COR-L47 (cell line): Measurements from ENCODE around the gene NSD1.
"Not testable (repeated sequence)": the region's sequence is repeated elsewhere in the genome, so short reads cannot be mapped to it uniquely, and the experiment has no call there.

Source experiments
- DNase-seq: peaks from one replicate; lab custom pipeline; 2025; lab: John Stamatoyannopoulos, UW

The NSD1 gene

DNA sequence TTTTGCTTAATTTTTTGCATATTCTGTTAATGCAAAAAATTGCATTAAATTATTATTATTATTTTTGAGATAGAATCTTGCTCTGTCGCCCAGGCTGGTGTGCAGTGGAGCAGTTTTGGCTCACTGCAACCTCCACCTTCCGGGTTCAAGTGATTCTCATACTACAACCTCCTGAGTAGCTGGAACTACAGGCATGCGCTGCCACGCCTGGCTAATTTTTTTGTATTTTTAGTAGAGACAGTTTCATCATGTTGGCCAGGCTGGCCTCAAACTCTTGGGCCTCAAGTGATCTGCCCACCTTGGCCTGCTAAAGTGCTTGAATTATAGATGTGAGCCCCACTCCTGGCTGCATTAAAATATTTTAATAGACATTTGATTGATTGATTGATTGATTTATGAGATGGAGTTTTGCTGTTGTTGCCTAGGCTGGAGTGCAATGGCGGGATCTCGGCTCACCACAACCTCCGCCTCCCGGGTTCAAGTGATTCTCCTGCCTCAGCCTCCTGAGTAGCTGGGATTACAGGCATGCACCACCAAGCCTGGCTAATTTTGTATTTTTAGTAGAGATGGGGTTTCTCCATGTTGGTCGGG lies 44.4 kb downstream of the NSD1 start:
- DNase-seq: not testable (repeated sequence)

DNA sequence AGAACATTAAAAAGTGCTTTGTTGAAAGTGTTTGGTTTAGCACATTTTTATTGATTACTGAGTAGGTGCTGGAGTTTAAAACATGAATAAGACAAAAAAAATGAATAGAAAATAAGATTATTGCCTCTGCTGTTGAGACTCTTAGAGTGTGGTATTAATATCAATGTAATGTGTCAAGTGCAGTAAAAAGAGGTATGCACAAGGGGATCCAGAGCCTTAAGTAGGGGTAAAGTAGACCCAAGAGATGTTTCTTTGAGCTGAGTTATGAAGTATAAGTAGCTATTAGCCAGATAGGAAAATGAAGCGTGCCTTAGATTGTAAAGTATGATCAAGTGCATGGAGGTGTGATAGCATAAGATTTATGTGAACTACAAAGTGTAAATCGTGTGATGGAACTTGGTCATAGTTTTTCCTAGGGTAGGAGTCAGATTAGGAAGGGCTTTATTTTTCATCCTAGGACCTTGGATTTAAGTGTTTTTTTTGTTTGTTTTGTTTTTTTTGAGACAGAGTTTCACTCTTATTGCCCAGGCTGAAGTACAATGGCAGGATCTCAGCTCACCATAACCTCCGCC lies 45.2 kb downstream of the NSD1 start:
- no peak for DNase-seq

DNA sequence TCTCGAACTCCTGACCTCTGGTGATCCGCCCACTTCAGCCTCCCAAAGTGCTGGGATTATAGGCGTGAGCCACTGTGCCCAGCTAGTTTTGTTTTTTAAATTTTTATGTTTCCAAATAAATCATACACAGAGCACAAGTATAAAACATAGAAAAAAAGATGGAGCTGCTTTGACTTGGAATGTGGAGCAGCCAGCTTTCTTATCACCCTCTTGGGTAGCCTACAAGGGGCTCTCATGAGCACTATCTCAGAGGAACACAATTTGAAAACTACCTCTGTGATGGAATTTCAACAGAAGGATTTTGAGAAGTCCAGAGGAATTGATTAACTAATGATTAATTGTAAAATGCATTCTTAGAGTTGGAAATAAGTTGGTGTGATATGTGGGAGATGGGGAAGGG lies 45.9 kb downstream of the NSD1 start:
- no peak for DNase-seq

DNA sequence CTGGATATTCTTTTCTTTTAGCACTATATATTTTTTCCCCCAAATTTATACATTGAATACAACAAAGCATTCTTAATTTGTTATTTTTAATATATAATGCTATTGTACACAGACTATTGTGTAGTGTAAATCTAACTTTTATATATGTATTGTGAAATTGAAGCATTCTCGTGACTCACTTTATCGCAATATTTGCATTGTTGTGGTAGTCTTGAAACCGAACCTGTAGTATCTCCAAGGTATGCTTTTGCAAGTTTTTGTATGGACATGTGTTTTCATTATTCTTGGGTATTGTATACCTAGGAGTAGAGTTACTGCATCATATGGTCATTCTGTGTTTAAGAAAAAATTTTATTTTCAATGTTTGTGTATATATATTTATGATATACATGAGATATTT lies 49.6 kb downstream of the NSD1 start:
- no peak for DNase-seq

DNA sequence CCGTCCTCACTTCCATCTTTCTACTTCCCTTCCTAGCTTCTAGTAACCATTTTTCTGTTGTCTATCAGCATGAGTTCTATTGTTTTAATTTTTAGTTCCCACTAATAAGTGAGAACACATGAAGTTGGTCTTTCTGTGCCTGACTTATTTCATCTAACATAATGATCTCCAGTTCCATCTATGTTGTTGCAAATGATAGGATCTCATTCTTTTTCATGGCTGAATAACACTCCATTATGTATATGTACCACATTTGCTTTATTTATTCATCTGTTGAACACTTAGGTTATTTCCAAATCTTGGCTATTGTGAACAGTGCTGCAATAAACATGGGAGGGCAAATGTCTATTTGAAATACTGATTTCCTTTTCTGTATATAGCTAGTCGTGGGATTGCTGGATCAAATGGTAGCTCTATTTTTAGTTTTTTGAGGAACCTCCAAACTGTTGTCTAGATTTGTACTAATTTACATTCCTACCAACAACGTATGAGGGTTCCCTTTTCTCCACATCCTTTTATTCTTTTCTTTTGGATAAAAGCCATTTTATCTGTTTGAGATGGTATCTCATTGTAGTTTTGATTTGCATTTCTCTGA lies 50.3 kb downstream of the NSD1 start:
- DNase-seq: no peak

DNA sequence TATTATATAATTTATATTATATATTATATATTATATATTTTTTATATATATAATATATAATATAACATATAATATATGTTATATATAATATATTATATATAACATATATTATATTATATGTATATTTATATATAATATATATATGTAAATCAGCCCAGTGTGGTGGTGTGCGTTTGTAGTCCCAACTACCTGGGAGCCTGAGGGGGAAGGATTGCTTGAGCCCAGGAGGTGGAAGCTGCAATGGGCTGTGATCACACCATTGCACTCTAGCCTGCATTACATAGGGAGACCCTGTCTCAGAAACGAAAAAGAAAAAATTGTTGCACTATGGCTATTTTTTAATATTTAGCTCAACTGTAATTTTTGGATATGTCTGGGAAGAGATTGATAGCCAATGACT lies 52.4 kb downstream of the NSD1 start:
- DNase-seq: no peak

DNA sequence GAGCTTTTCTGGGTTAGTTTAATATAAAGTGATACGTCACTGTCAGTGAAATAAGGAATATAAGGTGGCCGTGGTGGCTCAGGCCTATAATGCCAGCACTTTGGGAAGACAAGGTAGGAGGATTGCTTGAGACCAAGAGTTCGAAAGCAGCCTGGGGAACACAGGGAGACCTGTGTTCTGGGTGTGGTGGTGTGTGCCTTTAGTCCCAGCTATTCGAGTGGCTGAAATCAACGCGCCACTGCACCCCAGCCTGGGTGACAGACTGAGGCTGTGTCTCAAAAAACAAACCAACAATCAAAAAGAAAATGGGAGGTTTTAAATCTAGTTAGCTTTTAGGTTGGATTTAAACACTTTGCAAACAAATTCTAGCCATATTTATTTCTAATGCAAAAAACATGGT lies 53.1 kb downstream of the NSD1 start:
- no peak for DNase-seq

DNA sequence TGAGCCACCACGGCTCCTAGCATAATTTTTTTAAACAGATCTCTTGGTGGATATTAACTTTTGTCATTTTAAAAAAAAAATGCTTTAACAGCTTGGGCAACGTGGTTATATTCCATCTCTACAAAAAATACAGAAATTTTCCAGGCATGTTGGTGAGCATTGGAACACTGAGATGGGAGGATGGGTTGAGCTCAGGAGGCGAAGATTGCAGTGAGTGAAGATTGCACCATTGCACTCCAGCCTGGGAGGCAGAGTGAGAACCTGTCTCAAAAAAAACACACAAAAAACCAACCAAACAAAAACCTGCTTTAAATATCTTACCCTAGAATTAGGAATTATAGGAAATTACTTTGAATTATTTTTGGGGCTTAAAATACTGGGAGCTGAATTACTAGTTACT lies 55.2 kb downstream of the NSD1 start:
- DNase-seq: no peak

DNA sequence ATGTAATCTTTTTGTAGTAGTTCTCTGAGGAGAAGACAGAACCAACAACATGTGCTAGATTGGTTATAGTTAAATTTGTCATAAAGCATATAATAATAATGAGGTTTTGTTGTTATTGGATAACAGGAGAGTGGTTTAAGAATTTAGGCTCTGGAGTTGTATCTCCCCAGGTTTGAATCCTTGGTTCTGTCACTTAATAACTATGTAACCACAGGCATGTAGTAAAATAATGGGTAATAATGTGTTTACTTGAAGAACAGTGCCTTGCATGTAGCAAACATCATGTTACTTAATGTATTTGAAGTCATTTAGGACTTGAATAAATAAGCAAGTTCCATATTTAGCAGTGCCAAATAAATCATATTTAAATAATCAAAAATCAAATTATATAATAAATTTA lies 55.8 kb downstream of the NSD1 start:
- DNase-seq: no peak

DNA sequence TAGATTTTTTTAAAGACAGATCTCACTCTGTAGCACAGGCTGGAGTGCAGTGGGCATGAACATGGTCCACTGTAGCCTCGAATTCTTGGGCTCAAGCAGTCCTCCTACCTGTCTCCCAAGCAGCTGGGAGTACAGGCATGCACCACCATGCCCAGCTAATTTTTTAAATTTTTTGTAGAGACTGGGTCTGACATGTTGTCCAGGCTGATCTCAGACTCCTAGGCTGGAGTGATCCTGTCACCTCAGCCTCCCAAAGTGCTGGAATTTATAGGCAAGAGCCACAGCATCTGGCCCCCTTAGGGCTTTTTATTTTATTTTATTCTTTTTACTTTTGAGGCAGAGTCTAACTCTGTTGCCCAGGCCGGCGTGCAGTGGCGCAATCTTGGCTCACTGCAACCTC lies 56.4 kb downstream of the NSD1 start:
- no peak for DNase-seq

DNA sequence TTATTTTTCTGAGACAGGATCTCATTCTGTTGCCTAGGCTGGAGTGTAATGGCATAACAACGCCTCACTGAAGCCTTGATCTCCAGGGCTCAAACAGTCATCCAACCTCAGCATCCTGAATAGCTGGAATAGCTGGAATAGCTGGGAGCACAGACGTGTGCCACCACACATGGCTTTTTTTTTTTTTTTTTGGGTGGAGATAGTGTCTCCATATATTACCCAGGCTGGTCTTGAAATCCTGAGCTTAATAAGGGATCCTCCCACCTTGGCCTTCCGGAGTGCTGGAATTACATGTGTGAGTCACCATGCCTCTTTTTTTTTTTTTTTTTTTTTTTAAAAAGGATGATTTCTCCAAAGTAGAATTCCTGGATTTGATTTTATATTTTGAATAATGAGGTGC lies 60.7 kb downstream of the NSD1 start:
- no peak for DNase-seq

DNA sequence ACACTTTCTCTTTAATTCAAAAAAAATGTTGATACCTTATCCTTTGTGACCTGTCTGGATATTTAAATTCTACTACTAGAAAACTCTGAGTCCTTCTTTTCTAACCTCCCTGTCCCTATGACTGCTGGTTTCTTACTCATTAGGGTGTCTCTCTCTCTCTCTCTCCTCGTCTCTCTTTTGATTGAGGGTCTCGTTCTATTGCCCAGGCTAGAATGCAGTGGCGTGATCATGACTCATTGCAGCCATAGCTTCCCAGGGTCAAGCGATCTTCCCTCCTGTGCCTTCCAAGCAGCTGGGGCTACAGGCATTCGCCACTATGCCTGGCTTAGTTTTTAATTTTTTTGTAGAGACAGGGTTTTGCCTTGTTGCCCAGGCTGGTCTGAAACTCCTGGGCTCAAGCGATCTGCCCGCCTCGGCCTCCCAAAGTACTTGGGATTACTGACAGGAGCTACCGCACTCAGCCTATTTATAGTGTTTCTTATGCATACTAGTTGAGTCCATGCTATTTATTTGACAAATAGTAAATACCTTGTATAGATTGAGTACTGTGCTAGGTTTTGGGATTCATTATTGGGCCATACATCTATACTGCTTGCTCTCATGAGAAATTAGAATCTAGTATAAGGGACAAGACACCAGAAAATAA lies 61.9 kb downstream of the NSD1 start:
- no peak for DNase-seq

DNA sequence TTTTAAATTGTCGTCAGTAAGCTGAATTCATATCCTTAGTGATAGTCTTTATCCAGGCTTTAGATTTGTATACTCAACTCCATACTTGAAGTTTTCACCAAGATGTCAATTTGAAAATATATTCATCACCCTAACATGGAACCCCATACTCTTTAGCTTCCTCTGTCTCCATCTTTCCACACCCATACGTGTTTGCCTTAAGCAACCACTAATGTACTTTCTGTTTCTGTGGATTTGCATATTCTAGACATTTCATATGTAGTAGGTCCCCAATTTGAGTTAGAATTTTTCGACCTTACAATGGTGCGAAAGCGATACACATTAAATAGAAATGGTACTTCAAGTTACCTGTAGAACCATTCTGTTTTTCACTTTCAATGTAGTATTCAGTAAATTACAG lies 65.2 kb downstream of the NSD1 start:
- DNase-seq: no peak

DNA sequence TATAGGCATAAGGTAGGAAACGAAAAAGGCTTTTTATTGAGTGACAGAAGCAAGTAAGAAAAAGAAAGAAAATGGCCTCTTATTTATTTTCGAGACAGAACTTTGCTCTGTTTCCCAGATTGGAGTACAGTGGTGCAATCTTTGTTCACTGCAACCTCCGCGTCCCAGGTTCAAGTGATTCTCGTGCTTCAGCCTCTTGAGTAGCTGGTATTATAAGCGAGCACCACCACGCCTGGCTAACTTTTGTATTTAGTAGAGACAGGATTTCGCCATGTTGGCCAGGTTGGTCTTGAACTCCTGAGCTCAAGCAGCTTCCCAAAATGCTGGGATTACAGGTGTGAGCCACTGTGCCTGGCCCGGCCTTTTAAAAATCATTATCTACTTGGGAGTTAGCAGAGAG lies 70.7 kb downstream of the NSD1 start:
- no peak for DNase-seq

DNA sequence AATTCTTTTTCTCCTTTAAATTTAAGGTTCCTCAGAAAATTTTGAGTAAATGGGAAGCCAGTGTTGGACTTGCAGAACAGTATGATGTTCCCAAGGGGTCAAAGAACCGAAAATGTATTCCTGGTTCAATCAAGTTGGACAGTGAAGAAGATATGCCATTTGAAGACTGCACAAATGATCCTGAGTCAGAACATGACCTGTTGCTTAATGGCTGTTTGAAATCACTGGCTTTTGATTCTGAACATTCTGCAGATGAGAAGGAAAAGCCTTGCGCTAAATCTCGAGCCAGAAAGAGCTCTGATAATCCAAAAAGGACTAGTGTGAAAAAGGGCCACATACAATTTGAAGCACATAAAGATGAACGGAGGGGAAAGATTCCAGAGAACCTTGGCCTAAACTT lies 76.0 kb downstream of the NSD1 start:
- no peak for DNase-seq

DNA sequence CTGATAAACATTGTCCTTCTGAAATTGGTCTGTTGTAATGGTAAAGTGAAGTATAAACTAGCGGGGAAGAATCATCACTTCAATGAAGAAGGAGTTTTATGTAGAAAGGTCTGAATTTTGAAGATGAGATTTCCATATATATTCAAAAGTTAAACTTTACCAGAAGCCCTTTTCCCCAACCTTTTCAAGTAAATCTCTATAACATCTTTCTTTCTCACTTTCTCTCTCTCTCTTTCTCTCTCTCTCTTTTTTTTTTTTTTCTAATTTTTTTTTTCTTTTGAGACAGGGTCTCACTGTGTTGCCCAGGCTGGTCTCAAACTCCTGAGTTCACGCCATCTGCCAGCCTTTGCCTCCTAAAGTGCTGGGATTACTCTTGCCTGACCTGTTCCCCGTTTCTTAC lies 78.7 kb downstream of the NSD1 start:
- DNase-seq: no peak

DNA sequence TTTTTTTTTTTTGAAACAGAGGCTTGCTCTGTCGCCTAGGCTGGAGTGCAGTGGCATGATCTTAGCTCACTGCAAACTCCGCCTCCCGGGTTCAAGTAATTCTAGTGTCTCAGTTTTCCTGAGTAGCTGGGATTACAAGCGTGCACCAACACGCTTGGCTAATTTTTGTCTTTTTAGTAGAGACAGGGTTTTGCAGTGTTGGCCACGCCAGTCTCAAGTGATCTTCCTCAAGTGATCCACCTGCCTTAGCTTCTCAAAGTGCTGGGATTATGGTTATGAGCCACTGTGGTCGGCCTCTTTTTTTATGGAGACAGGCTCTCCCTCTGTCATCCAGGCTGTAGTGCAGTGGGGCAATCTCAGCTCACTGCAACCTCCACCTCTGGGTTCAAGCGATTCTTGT lies 87.0 kb downstream of the NSD1 start:
- DNase-seq: no peak

DNA sequence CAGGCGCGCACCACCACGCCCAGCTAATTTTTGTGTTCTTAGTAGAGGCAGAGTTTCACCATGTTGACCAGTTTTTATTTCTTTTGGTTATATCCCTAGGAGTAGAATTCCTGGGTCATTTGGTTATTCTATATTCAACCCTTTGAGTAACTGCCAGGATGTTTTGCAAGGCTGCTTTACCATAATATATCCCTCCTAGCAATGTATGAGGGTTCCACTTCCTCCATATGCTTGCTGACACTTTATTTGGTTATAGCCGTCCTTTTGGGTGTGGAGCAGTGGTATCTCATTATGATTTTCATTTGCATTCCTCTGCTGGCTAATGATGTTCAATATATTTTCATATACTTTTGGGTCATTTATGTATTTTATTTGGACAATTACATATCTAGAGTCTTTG lies 88.7 kb downstream of the NSD1 start:
- DNase-seq: no peak

DNA sequence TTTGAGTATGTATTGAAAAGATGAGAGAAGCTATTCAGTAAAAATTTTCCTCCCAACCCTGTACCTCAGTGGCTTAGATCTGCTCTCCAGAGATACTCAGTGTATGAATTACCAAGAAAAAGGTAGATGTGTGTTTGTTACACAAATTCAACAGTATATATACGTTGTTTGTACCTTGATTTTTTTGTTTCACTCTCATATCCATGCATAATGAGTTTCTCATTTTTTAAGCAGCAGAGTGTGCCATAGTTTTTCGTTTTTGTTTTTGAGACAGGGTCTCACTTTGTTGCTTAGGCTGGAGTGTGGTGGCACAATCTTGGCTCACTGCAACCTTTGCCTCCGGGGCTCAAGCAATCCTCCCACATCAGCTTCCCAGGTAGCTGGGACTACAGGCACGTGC lies 92.2 kb downstream of the NSD1 start:
- DNase-seq: no peak

DNA sequence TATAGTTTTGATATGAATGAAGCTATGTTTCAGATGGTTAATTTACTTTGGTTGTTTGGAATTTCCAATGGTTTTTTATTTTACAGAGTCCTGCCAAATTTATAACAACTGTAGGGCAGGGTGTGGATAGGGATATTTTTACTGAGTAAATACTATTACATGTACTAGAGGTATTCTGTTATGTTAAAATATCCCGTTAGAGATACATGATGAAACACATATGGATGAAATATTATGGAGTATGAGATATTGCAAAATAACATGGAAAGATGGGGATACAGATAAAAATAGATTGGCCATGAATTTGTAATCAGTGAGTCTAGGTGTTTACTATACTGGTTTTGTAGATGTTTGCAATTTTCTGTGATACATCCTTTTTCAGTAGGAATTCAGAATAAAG lies 93.3 kb downstream of the NSD1 start:
- no peak for DNase-seq

DNA sequence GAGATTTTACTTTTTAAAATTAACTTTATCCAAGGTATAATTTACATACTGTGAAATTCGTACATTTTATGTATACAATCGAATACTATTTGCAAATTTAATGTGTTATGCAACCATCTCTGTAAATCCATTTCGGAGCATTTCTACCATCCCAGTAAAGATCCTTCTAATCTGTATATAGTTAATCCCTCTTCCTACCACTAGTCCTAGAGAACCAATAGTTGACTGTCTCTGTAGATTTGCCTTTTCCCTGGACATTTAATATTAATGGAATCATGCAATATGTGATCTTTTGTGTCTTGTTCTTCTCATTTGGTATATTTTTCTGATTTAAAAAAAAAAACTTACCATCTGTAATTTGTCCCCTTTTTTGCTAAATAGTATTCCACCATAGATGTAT lies 95.2 kb downstream of the NSD1 start:
- no peak for DNase-seq

DNA sequence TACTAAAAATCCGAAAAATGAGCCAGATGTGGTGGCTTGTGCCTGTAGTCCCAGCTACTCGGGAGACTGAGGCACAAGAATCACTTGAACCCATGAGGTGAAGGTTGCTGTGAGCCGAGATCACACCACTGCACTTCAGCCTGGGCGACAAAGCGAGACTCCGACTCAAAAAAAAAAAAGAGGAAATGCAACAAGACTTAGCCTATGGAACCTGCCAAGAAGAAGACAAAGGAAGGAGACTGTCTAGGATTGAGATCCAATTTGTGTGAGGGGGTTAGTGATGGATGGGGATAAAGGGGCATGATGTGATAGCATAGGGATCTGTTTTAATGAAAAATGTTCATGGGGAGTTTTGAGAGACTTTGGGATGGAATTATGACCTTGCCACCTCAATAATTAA lies 97.1 kb downstream of the NSD1 start:
- no peak for DNase-seq

DNA sequence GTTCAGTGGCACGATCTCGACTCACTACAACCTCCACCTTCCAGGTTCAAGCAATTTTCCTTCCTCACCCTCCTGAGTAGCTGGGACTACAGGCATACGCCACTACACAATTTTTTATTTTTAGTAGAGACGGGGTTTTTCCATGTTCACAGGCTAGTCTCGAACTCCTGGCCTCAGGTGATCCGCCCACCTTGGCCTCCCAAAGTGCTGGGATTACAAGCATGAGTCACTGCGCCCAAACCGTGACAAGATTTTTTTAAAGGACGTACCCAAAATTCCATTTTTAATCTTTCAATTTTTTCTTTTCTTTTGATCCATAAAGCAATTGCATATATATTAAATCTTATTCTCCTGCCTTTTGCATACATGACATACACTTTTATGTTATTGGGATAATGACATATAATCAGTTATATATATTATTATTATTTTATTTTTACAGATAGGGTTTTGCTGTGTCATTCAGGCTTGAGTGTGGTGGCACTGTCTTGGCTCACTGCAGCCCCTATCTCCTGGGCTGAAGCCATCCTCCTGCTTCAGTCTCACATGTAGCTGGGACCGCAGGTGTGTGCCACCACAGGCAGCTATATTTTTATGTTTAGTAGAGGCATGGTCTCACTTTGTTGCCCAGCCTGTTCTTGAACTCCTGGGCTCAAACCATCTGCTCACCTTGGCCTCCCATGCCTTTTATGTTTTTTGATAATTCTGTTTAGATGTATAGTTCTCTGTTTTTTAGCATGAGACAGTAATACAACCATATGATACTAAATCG lies 98.1 kb downstream of the NSD1 start:
- no peak for DNase-seq
